Measurements from ENCODE around the gene FANCC. TPM values are rescaled to one million over a fixed set of nuclear protein-coding genes. Genes with fewer than 3 reads are reported as not detected.

Gene FANCC
- total RNA-seq, 1 experiment from 2014 or later, result 44.7 TPM

GRCh38 chr9:95215336-95215898 is 102.1 kb downstream of the FANCC start:
- no peaks in the 10 kb centered on the region for H3K36me3 ChIP-seq (ENCODE audit: low read depth)
- CTCF ChIA-PET, result no interaction called here
- no peak overlapping the region for H2AFZ ChIP-seq
- DNase-seq, result no peak
- H3K79me2 ChIP-seq (ENCODE audit: low read depth), result no peaks in the 10 kb centered on the region
- POLR2A ChIA-PET (ENCODE audit: unreplicated experiment), result no interaction called here
- no peak overlapping the region for H3K27ac ChIP-seq
- H4K20me1 ChIP-seq (ENCODE audit: insufficient read depth), result no peaks in the 10 kb centered on the region
- TF ChIP-seq CTCF (conservative IDR thresholded peaks at IDR 0.05), result no peak
- no peak for TF ChIP-seq EZH2 (IDR thresholded peaks at IDR 0.05; ENCODE audit: low read depth)
- no peaks in the 10 kb centered on the region for H3K9me3 ChIP-seq (ENCODE audit: insufficient read depth, low read depth)
- intact Hi-C loops (cut with micrococcal nuclease; ENCODE audit: unreplicated experiment), result no loop called here
- H3K4me2 ChIP-seq, result no peak overlapping the region
- no peak overlapping the region for H3K4me3 ChIP-seq
- no peaks in the 10 kb centered on the region for H3F3A ChIP-seq (ENCODE audit: insufficient read depth, low read depth)
- no TSS peak for BruUV-seq (replicated peaks)
- H3K27me3 ChIP-seq (ENCODE audit: insufficient read depth, low read depth), result no peaks in the 10 kb centered on the region
- no peaks in the 10 kb centered on the region for H3K4me1 ChIP-seq (replicated peaks; ENCODE audit: insufficient read depth)
- H3K9me2 ChIP-seq (ENCODE audit: insufficient read depth), result no peaks in the 10 kb centered on the region; the same call in 1 of the 2 replicates

- Histone ChIP-seq H2AFZ (no peak overlapping the region), H3K4me3 (no peak overlapping the region), H3K79me2 (ENCODE audit: low read depth) (no peaks in the 10 kb centered on the region), H3K36me3 (ENCODE audit: low read depth) (no peaks in the 10 kb centered on the region), H3K9me3 (ENCODE audit: insufficient read depth, low read depth) (no peaks in the 10 kb centered on the region), H3K27ac (no peak overlapping the region), H3K9me2 (ENCODE audit: insufficient read depth) (no peaks in the 10 kb centered on the region; the same call in 1 of the 2 replicates), H3K27me3 (ENCODE audit: insufficient read depth, low read depth) (no peaks in the 10 kb centered on the region), H3F3A (ENCODE audit: insufficient read depth, low read depth) (no peaks in the 10 kb centered on the region), H3K4me1 (replicated peaks; ENCODE audit: insufficient read depth) (no peaks in the 10 kb centered on the region), H4K20me1 (ENCODE audit: insufficient read depth) (no peaks in the 10 kb centered on the region), H3K4me2 (no peak overlapping the region)
- no peak for DNase-seq
- POLR2A ChIA-PET (ENCODE audit: unreplicated experiment), result interaction anchor here (0.6 kb wide), 1 partner anchor 395 kb away, joined by 5 read pairs; no protein-coding TSS in a partner anchor
- CTCF ChIA-PET, result no interaction called here
- BruUV-seq (replicated peaks), result no TSS peak
- TF ChIP-seq CTCF (conservative IDR thresholded peaks at IDR 0.05), result no peak
- no peak for TF ChIP-seq EZH2 (IDR thresholded peaks at IDR 0.05; ENCODE audit: low read depth)
- intact Hi-C loops (cut with micrococcal nuclease; ENCODE audit: unreplicated experiment), result no loop called here
Observed at GRCh38 chr9:95213117-95213516, 104.4 kb downstream of the FANCC start.

GRCh38 chr9:95211028-95211427 is 106.5 kb downstream of the FANCC start:
- Histone ChIP-seq H3K4me1 (replicated peaks; ENCODE audit: insufficient read depth) (no peaks in the 10 kb centered on the region), H3K4me2 (no peak overlapping the region), H3K9me3 (ENCODE audit: insufficient read depth, low read depth) (no peaks in the 10 kb centered on the region), H3K9me2 (ENCODE audit: insufficient read depth) (no peaks in the 10 kb centered on the region; the same call in 1 of the 2 replicates), H3F3A (ENCODE audit: insufficient read depth, low read depth) (no peaks in the 10 kb centered on the region), H3K4me3 (no peak overlapping the region), H2AFZ (no peak overlapping the region), H4K20me1 (ENCODE audit: insufficient read depth) (no peaks in the 10 kb centered on the region), H3K27me3 (ENCODE audit: insufficient read depth, low read depth) (no peaks in the 10 kb centered on the region), H3K79me2 (ENCODE audit: low read depth) (no peaks in the 10 kb centered on the region), H3K27ac (no peak overlapping the region), H3K36me3 (ENCODE audit: low read depth) (no peaks in the 10 kb centered on the region)
- intact Hi-C loops (cut with micrococcal nuclease; ENCODE audit: unreplicated experiment), result no loop called here
- no peak for DNase-seq
- ChIA-PET POLR2A (ENCODE audit: unreplicated experiment) (no interaction called here), CTCF (no interaction called here)
- TF ChIP-seq EZH2 (IDR thresholded peaks at IDR 0.05; ENCODE audit: low read depth), result no peak
- TF ChIP-seq CTCF (conservative IDR thresholded peaks at IDR 0.05), result no peak
- no TSS peak for BruUV-seq (replicated peaks)
